Mucosa of stomach (tissue), 1 donor: ENCODE measurements around the gene LYPLAL1.
"Not testable (repeated sequence)": the region's sequence is repeated elsewhere in the genome, so short reads cannot be mapped to it uniquely, and the experiment has no call there.

Experiments
- H3K27me3 ChIP-seq: one replicate; pipeline ENCODE4 v1.7.0; 2013; ENCODE audit warnings: mild to moderate bottlenecking, low read length; ENCODE audit not compliant: control insufficient read depth, insufficient read depth
- H3K36me3 ChIP-seq: one replicate; pipeline ENCODE4 v1.7.0; 2013; ENCODE audit warnings: low read length; ENCODE audit not compliant: control insufficient read depth, insufficient read depth
- H3K4me1 ChIP-seq: one replicate; pipeline ENCODE4 v1.7.0; 2013; ENCODE audit warnings: mild to moderate bottlenecking, low read length; ENCODE audit not compliant: control insufficient read depth, insufficient read depth
- H3K4me3 ChIP-seq: one replicate; pipeline ENCODE4 v1.7.0; 2013; ENCODE audit warnings: low read length
- H3K9ac ChIP-seq: one replicate; pipeline ENCODE4 v1.7.0; 2013; ENCODE audit warnings: mild to moderate bottlenecking, low read length, moderate library complexity
- H3K9me3 ChIP-seq: one replicate; pipeline ENCODE4 v1.7.0; 2013; ENCODE audit warnings: mild to moderate bottlenecking, low read length, moderate library complexity; ENCODE audit not compliant: control insufficient read depth
- donor health status: Pancreatic carcinoma.

LYPLAL1 gene

DNA sequence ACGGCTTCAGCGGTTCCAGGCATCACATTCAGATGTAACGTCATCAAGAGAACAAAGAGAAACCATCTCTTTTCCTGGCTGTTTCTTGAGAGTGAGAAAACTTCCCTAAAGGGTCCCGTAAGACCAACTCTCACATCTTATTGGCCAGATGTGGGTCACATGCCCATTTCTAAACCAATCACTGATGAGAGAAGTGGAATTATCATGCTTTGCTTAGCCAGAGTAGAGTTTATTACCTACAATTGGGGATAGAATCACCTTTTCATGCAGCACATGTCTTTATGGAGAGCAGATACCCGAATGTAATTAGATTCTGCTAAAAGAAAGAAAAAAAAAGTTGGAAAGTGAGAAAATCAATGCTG lies 54.4 kb downstream of the LYPLAL1 start:
- H3K9me3 ChIP-seq = no peaks in the 10 kb centered on the region
- no peaks in the 10 kb centered on the region for H3K27me3 ChIP-seq
- H3K9ac ChIP-seq = no peak overlapping the region
- H3K4me3 ChIP-seq = no peak overlapping the region
- no peaks in the 10 kb centered on the region for H3K36me3 ChIP-seq
- H3K4me1 ChIP-seq = no peaks in the 10 kb centered on the region

DNA sequence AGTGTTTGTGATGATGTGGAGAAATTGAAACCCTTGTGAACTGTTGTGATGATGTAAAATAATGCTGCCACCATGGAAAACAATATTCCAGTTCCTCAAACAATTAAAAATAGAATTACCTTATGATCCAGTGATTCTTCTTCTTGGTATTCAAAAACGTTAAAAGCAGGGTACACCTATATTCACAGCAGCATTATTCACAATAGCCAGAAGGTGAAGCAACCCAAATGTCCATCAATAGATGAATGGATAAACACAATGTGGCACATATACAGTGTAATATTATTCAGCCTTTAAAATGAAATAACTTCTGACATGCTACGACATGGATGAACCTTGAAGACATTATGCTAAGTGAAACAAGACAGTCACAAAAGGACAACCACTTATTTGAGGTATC lies 59.2 kb downstream of the LYPLAL1 start:
- H3K36me3 ChIP-seq = no peaks in the 10 kb centered on the region
- no peak overlapping the region for H3K9ac ChIP-seq
- H3K4me3 ChIP-seq = no peak overlapping the region
- H3K9me3 ChIP-seq = no peaks in the 10 kb centered on the region
- no peaks in the 10 kb centered on the region for H3K27me3 ChIP-seq
- H3K4me1 ChIP-seq = no peaks in the 10 kb centered on the region

DNA sequence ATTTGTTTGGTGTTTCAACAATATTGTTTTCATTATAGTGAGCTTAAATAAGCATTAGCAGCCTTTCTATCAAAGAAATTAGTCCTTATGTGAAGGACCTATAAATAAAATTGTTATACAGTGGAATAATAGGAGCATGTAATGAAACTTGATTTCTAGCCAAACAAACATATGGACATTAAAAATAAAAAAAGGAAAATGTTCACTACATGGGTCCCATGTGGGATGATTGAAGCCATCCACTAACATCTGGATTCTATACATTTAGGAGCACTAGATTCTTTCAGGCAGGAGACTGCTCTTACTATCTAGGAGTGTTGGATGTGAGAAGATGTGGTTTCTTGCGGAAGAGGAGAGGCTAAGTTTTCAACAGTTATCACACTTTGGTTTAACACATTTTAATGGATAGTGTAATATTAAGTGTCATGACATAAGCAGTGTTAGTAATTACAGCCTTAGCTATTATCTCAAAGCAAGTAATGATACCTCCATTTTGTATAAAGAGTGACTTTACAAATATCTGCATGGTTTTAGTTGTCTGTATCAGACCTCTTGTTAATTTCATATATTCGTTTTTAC lies 62.3 kb downstream of the LYPLAL1 start:
- Histone ChIP-seq H3K4me1 (no peaks in the 10 kb centered on the region), H3K27me3 (no peaks in the 10 kb centered on the region), H3K36me3 (no peaks in the 10 kb centered on the region), H3K9ac (no peak overlapping the region), H3K9me3 (no peaks in the 10 kb centered on the region), H3K4me3 (no peak overlapping the region)

DNA sequence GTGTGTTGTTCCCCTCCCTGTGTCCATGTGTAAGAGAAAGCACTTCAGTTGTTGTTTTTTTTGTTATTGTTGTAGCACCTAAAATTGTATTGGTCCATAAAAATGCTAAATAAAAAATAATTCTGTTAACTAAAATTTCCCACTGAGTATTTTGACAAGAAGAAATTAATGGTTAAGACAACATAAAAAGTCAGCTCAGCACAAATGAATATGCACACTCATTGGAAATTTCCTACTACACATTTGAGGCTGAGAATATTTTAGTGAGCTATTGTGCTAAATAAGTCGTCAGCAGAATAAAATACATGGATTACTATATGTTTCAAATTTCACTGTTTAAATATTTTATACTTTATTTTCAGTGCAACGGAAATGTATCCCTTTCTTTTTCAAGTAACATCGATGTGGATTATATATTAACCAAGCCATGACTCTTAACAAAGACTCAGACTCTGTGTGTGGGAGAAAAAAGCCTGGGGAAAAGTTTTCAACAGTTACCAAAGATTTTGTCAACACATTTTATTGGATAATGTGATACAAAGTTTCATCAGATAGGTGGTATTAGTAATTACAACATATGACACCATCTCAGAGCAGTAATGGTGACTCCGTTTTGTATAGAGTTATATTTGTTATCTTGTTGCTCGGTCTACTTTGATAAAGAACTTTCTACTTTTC lies 63.4 kb downstream of the LYPLAL1 start:
- no peaks in the 10 kb centered on the region for H3K9me3 ChIP-seq

DNA sequence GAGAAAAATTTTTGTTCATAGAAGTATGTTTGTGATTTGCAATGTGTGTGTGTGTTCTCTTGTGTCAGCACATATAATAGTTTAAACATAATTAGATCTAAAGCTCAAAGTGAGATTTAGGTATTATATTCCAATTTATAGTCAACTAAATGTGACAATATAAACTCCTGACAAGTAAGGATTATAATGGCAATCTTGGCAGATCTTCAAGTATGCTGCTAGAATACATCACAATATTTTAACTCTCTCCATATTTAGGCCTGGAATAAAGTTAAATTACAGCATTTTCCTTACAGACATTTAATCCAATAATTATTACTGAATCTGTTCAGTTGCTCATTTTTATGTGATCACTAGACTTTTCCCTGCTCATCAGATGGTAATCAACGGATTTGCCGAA lies 65.8 kb downstream of the LYPLAL1 start:
- H3K9ac ChIP-seq = no peak overlapping the region
- no peaks in the 10 kb centered on the region for H3K27me3 ChIP-seq
- no peaks in the 10 kb centered on the region for H3K4me1 ChIP-seq
- no peaks in the 10 kb centered on the region for H3K36me3 ChIP-seq
- H3K4me3 ChIP-seq = no peak overlapping the region
- H3K9me3 ChIP-seq = no peaks in the 10 kb centered on the region

More for the DNA sequence above, 63.4 kb downstream of the LYPLAL1 start:
- Histone ChIP-seq H3K27me3 (no peaks in the 10 kb centered on the region), H3K4me1 (no peaks in the 10 kb centered on the region), H3K36me3 (no peaks in the 10 kb centered on the region), H3K9ac (no peak overlapping the region), H3K4me3 (no peak overlapping the region)

DNA sequence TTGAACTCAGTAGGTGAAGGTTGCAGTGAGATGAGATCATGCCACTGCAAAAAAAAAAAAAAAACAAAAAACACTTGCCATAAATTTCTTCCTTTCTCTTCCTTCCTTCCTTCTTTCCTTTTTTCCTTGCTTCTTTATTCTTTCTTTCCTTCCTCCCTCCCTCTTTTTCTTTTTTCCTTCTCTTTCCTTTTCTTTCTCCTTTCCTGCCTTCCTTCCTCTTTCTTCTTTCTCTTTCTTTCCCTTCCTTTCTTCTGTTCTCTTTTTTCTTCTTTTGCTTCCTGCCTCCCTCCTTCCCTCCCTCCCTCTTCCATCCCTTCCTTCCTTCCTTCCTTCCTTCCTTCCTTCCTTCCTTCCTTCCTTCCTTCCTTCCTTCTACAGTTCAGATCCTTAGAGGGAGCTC lies 71.2 kb downstream of the LYPLAL1 start:
- Histone ChIP-seq H3K9ac (no peak overlapping the region), H3K4me3 (no peak overlapping the region), H3K27me3 (no peaks in the 10 kb centered on the region), H3K4me1 (no peaks in the 10 kb centered on the region), H3K36me3 (no peaks in the 10 kb centered on the region), H3K9me3 (no peaks in the 10 kb centered on the region)

DNA sequence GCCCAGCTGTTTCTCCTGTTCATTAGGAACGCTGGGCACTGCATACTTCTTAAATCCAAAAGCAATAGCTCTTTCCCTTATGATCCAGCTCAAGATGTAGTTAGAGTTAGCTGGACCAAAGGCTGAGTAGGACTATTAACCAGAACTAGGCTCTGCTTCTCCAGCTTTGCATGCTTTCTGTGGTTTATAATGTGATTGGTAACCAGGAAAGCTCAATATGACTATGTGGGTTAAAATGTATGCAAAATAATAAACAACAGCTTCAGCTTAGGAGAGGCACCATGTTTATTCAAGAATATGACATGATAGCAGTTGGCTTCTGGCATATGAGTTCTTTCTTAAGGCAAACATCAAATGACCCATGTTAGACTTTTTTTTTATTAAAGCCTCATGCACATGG lies 73.8 kb downstream of the LYPLAL1 start:
- H3K36me3 ChIP-seq = no peaks in the 10 kb centered on the region
- no peak overlapping the region for H3K4me3 ChIP-seq
- no peaks in the 10 kb centered on the region for H3K4me1 ChIP-seq
- H3K9ac ChIP-seq = no peak overlapping the region
- no peaks in the 10 kb centered on the region for H3K27me3 ChIP-seq
- no peaks in the 10 kb centered on the region for H3K9me3 ChIP-seq

DNA sequence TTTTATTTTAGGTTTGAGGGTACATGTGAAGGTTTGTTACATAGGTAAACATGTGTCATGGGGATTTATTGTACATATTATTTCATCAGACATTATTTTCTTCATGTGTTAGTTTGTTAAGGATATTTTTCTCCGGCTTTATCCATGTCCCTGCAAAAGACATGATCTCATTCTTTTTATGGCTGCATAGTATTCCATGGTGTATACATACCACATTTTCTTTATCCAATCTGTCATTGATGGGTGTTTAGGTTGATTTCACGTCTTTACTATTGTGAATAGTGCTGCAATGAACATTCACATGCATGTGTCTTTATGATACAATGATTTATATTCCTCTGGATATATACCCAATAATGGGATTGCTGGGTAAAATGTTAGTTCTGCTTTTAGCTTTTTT lies 76.8 kb downstream of the LYPLAL1 start:
- H3K9ac ChIP-seq, H3K9me3 ChIP-seq, H3K4me1 ChIP-seq, H3K27me3 ChIP-seq, H3K36me3 ChIP-seq, H3K4me3 ChIP-seq: not testable (repeated sequence)

DNA sequence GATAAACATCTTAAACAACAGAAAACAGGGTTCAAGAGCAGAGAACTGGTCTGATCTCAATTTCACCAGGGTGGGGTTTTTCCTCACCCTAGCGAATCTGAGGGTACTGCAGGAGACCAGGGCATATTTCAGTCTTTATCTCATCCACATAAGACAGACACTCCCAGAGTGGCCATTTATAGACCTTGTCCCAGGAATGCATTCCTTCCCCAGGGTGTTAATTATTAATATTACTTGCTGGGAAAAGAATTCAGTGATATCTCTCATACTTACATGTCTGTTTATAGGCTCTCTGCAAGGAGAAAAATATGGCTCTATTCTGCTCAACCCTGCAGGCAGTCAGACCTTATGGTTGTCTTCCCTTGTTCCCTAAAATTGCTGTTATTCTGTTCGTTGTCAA lies 84.1 kb downstream of the LYPLAL1 start:
- H3K4me1 ChIP-seq = no peaks in the 10 kb centered on the region
- no peak overlapping the region for H3K9ac ChIP-seq
- H3K36me3 ChIP-seq = no peaks in the 10 kb centered on the region
- H3K9me3 ChIP-seq = no peaks in the 10 kb centered on the region
- no peaks in the 10 kb centered on the region for H3K27me3 ChIP-seq
- no peak overlapping the region for H3K4me3 ChIP-seq

DNA sequence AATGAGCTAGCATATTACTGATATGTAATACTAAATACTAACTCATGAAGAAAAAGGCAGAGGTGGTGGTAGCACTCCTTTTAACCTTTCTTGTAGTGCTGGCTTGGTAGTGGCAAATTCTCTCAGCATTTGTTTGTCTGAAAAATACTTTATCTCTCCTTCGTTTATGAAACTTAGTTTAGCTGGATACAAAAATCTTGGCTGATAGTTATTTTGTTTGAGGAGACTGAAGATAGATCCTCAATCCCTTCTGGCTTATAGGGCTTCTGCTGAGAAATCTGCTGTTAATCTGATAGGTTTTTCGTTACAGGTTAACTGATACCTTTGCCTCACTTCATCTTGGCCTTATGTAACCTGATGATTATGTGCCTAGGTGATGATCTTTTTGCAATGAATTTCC lies 87.8 kb downstream of the LYPLAL1 start:
- H3K9me3 ChIP-seq = no peaks in the 10 kb centered on the region

More for the DNA sequence above, 87.8 kb downstream of the LYPLAL1 start:
- no peak overlapping the region for H3K9ac ChIP-seq
- H3K36me3 ChIP-seq = no peaks in the 10 kb centered on the region
- H3K27me3 ChIP-seq = no peaks in the 10 kb centered on the region
- H3K4me3 ChIP-seq = no peak overlapping the region
- no peaks in the 10 kb centered on the region for H3K4me1 ChIP-seq
